Lung (tissue), 12 donors: Measurements from ENCODE around the gene ESR1. TPM values are rescaled to one million over a fixed set of nuclear protein-coding genes. Genes with fewer than 3 reads are reported as not detected.

Source experiments
- ATAC-seq: fragments of 200-7000 bp; cut with Tn5 transposase; one replicate; pipeline ENCODE4 v1.9.1; 2020; ENCODE audit warnings: moderate number of reproducible peaks; ENCODE audit not compliant: insufficient read depth, low FRiP score
- DNase-seq, 3 donors: peaks; one replicate each; pipeline ENCODE4 v3.0.0-alpha.2; 2013 to 2017
- H3K27ac ChIP-seq, 2 donors: one replicate each; pipeline ENCODE4 v1.5.1; 2013; ENCODE audit warnings: mild to moderate bottlenecking in 2 of 2, moderate library complexity in 2 of 2, control low read depth in 1 of 2, inconsistent platforms in 1 of 2, low read depth in 1 of 2, low read length in 1 of 2
- H3K27me3 ChIP-seq, 3 donors: one replicate each; pipeline ENCODE4 v1.5.1; 2013; ENCODE audit warnings: low read length in 2 of 3; ENCODE audit not compliant: control insufficient read depth in 3 of 3, insufficient read depth in 3 of 3
- H3K36me3 ChIP-seq, 4 donors: one replicate each; pipeline ENCODE4 v1.5.1; 2013; ENCODE audit warnings: low read length in 4 of 4, mild to moderate bottlenecking in 1 of 4, moderate library complexity in 1 of 4; ENCODE audit not compliant: control insufficient read depth in 4 of 4, insufficient read depth in 4 of 4
- H3K4me1 ChIP-seq, 5 donors: one replicate each; pipeline ENCODE4 v1.5.1; 2013; ENCODE audit warnings: low read length in 5 of 5, mild to moderate bottlenecking in 2 of 5, moderate library complexity in 1 of 5; ENCODE audit not compliant: control insufficient read depth in 5 of 5, insufficient read depth in 5 of 5
- H3K4me3 ChIP-seq: one replicate; pipeline ENCODE4 v1.5.1; 2013; ENCODE audit warnings: mild to moderate bottlenecking, control low read depth, moderate library complexity
- H3K9ac ChIP-seq, 2 donors: one replicate each; pipeline ENCODE4 v1.5.1; 2013; ENCODE audit warnings: low read length in 2 of 2, control low read depth in 1 of 2; ENCODE audit not compliant: insufficient read depth in 1 of 2
- H3K9me3 ChIP-seq, 4 donors: one replicate each; pipeline ENCODE4 v1.5.1; 2013; ENCODE audit warnings: low read length in 3 of 4, mild to moderate bottlenecking in 1 of 4, moderate library complexity in 1 of 4; ENCODE audit not compliant: control insufficient read depth in 4 of 4, insufficient read depth in 3 of 4
- WGBS, 2 donors: extraction: QIAGEN DNeasy Blood & Tissue Kit; methylation state at CpG; one replicate each; pipeline ENCODE4 v1.1.7; 2013; 5-methylcytosine and 5-hydroxymethylcytosine counted together
- polyA plus RNA-seq, 2 donors: library from polyadenylated mRNA; stranded (reverse); fragments of 200-250 nt; gene quantifications; one replicate each; pipeline ENCODE4 v1.2.1, GENCODE V29; 2013
- total RNA-seq, 2 donors: library from RNA; depleted of rRNA in 1 of 2; stranded (reverse); fragments of >200 nt in 1 of 2; gene quantifications; one replicate each; pipeline ENCODE4 v1.2.1, GENCODE V29; 2014 to 2021
- TF ChIP-seq, protein P1 (sequence below): IDR thresholded peaks from 2 replicates; pipeline ENCODE4 v1.5.1; 2012; ENCODE audit warnings: mild to moderate bottlenecking; ENCODE audit errors: control extremely low read depth, extremely low read depth
- donor health status: control.
- donor health status: control.
- donor health status: Bipolar disorder and iron deficiency.
- donor health status: healthy.
- donor health status: DM: yes; HTN: yes; CAD: no.

ESR1 gene
- total and polyA plus RNA-seq, 4 donors = 0.14 to 3.7 (median 0.78) TPM

DNA sequence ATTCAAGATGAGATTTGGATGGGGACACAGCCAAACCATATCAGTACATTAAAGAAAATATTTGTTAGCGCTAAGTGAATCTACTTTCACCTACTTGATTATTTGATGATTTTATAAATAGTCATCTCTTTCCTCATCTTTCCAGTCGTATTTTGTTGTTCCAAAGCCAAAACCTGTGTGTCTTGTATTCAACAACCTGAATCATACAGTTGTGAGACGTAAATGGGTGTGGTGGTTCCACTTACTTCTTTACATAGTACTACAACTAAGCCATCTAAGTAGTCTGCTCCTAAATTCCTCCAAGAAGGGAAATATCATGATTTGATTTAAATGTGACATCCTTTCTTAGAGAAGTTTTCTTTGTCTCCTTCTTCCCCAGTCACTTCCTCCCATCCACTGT lies 132.8 kb downstream of the ESR1 start:
- ATAC-seq (no peak), DNase-seq (no peak)
- Histone ChIP-seq H3K27me3 (no peaks in the 10 kb centered on the region), H3K4me1 (no peaks in the 10 kb centered on the region), H3K9me3 (no peaks in the 10 kb centered on the region), H3K4me3 (no peak overlapping the region), H3K9ac (no peak overlapping the region), H3K27ac (no peak overlapping the region), H3K36me3 (no peaks in the 10 kb centered on the region)
- 72 to 90% methylated on average over 3 of the region's 3 CpGs for WGBS, 2 donors
- TF ChIP-seq, protein P1, sequence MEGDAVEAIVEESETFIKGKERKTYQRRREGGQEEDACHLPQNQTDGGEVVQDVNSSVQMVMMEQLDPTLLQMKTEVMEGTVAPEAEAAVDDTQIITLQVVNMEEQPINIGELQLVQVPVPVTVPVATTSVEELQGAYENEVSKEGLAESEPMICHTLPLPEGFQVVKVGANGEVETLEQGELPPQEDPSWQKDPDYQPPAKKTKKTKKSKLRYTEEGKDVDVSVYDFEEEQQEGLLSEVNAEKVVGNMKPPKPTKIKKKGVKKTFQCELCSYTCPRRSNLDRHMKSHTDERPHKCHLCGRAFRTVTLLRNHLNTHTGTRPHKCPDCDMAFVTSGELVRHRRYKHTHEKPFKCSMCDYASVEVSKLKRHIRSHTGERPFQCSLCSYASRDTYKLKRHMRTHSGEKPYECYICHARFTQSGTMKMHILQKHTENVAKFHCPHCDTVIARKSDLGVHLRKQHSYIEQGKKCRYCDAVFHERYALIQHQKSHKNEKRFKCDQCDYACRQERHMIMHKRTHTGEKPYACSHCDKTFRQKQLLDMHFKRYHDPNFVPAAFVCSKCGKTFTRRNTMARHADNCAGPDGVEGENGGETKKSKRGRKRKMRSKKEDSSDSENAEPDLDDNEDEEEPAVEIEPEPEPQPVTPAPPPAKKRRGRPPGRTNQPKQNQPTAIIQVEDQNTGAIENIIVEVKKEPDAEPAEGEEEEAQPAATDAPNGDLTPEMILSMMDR = no peak

DNA sequence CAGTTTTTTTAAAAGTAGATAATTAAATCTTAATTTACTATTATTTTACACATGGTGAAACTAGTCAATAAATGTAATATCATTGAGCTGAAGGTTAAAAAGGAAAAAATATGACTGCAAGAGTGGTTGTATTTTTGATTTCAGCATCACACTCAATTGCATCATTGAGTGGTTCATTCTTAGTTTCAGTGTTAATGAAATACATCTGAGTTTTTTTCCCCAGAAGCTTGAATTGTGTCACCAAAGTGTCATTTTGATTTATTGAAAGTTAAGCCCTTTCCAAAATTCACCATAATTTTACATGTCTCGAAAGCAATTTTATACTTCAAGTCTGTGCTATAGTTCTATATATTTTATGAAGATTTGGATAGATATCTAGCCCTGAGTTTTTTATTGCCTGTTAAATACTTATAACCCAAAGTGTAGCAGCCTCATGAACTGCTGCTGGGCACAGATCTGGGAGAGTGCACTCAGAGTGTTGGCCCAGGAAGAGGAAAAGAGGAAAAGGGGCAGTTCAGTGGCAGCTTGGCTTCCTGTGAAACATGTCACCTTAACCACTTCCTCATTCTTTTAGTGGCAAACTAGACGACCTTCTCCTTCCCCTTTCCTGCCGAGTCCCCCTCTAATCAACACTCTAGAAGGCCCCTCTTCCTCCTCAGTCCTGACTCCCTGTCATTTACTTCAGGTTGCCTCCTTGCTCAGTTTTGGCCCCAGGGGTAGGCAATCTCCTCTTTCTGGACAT lies 140.7 kb downstream of the ESR1 start:
- TF ChIP-seq, protein P1 = no peak
- DNase-seq = no peak
- no peaks in the 10 kb centered on the region for H3K9me3 ChIP-seq
- H3K27ac ChIP-seq = no peak overlapping the region
- 13 to 34% methylated on average over 3 of the region's 3 CpGs for WGBS, 2 donors
- H3K4me1 ChIP-seq = no peaks in the 10 kb centered on the region
- H3K27me3 ChIP-seq = no peaks in the 10 kb centered on the region
- ATAC-seq = no peak
- H3K36me3 ChIP-seq = no peaks in the 10 kb centered on the region
- H3K9ac ChIP-seq = no peak overlapping the region
- H3K4me3 ChIP-seq = no peak overlapping the region

DNA sequence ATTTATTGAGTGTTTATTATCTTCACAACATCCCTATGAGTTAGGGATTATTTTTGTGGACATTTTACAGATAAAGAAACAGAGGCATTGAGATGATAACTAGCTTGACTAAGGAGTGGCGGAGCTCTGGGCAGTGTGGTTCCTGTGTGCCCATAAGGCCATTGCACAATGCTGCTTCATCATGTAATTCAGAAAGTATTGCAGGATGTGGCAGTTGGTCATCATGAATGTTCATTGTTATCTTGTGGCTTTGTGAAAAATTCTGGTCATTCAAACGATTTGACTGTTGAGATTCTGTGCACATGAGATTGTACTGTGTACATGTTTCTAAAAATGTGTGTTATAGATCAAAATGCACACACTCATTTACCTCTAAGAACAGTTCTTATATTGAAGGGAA lies 150.8 kb downstream of the ESR1 start:
- 47 to 62% methylated on average over 2 of the region's 2 CpGs for WGBS, 2 donors
- no peak for ATAC-seq
- no peak overlapping the region for H3K27ac ChIP-seq
- no peaks in the 10 kb centered on the region for H3K9me3 ChIP-seq
- no peaks in the 10 kb centered on the region for H3K27me3 ChIP-seq
- no peak overlapping the region for H3K4me3 ChIP-seq
- no peak overlapping the region for H3K9ac ChIP-seq
- TF ChIP-seq, protein P1 = no peak
- DNase-seq = no peak
- no peaks in the 10 kb centered on the region for H3K4me1 ChIP-seq
- H3K36me3 ChIP-seq = no peaks in the 10 kb centered on the region

DNA sequence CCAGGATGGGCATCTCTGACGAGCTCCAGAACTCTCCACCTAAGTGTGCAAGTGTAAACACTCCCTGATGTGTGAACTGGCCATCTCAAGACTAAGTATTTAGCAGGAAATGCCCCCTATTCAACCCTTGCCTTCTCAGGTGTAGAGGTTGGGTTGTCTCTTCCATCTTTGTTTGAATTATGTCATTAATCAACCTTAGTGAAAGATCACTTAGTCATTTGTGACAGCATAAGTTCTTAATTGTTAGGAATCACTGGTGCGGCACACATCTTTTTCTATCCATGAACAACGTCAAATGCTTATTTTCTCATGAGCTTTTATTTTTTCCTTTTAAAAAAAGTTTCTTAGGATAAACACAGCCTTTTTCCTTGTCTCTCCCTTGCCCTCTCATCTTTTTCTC lies 151.6 kb downstream of the ESR1 start:
- ATAC-seq (no peak), DNase-seq (no peak)
- Histone ChIP-seq H3K27me3 (no peaks in the 10 kb centered on the region), H3K36me3 (no peaks in the 10 kb centered on the region), H3K4me1 (no peaks in the 10 kb centered on the region), H3K9ac (no peak overlapping the region), H3K27ac (no peak overlapping the region), H3K4me3 (no peak overlapping the region), H3K9me3 (no peaks in the 10 kb centered on the region)
- 76 to 85% methylated on average over 3 of the region's 3 CpGs for WGBS, 2 donors
- TF ChIP-seq, protein P1 = no peak
